GM21360 (cell line): Measurements from ENCODE around the gene SIGLEC7.
"Not testable (repeated sequence)": the region's sequence is repeated elsewhere in the genome, so short reads cannot be mapped to it uniquely, and the experiment has no call there.

Source experiments
- ATAC-seq: cut with Tn5 transposase; IDR thresholded peaks from one replicate; pipeline ENCODE4 v1.9.1; 2021; ENCODE audit warnings: mild to moderate bottlenecking, moderate library complexity; ENCODE audit not compliant: unreplicated experiment

The SIGLEC7 gene

DNA sequence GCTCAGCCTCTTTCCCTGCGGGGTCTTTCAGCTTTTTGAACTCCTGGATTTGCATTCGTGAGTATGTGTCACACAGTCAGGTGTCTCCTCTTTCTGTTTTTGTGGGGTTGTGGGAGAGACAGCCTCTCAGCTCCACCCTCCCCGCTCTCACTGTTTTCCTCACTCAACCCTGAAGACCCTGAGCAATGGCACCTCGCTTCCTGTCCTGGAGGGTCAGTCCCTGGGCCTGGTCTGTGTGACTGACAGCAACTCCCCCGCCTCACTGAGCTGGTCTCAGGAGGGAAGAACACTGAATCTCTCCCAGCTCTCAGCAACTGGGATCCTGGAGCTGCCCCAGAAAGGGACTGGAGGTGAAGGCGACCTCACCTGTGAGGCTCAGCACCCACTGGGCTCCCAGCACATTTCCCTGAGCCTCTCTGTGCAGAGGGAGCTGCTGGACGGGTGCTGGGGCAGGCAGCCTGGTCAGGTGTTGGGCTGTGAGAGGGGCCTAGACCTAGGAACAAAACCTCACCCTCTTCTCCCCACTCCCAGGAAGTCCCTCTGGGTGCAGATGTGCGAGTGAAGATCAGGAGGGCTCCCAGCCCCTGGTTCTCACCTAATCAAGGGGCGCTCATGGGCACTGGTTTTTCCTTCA, 4.2 kb upstream of the SIGLEC7 start:
- no peak for ATAC-seq

DNA sequence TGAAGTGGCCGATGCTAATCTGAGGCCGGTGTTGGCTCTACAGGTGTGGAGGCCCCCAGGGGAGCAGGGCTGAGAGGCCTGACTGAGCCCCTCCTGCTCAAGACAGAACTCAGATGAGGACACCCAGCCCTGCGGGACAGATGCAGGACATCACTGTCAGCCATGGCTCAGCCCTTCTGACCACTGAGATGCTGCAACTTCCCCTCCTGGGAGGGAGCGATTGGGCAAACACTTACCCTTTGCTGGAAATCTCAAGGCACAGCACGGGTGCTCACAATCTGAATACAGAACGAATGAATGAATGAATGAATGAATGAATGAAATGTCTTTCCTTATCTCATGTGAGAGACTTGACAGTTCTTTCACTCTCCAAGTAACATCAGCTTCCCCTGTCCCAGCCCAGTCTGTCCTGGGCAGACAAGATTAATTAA, 3.5 kb upstream of the SIGLEC7 start:
- no peak for ATAC-seq

DNA sequence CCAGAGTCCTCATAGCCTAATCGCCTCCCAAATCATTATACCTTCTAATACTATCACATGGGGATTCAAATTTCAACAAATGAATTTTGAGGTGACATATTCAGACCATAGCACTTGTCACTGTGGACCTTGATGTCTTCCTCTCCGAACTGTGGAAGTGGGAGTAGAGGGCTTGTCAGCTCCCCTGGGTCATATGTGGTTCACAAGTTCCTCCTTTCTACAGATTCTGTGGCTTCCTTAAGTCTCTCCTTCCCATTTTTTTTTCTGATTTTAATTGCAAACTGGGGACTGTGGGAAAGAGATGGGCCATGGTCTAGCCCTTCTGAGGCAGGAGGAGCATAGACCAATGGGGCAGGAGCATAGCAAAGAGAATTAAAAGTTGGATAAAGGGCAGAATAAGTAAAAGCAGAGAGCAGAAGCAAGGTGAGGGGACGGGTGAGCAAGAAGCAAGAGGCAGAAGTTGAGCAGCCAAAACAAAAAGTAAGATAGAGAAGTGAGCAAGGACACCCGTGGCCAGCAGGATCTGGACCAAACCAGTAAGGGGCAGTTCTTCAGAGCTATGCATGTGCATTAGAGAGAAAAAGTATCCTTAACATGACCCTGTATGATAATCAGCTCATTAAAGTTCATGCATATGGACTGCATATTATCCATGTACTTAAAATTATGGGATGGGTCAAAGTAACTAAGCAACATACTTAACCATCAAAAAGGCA, 2.6 kb upstream of the SIGLEC7 start:
- ATAC-seq, result no peak

- no peak for ATAC-seq
These were observed 1.7 kb upstream of the SIGLEC7 start for GRCh38 chr19:51140441-51140840.

GRCh38 chr19:51141181-51141580, 920 bp upstream of the SIGLEC7 start:
- no peak for ATAC-seq

GRCh38 chr19:51142809-51143475, 841 bp downstream of the SIGLEC7 start:
- not testable (repeated sequence) for ATAC-seq

- no peak for ATAC-seq
These were observed 1.4 kb downstream of the SIGLEC7 start for GRCh38 chr19:51143486-51143885.

DNA sequence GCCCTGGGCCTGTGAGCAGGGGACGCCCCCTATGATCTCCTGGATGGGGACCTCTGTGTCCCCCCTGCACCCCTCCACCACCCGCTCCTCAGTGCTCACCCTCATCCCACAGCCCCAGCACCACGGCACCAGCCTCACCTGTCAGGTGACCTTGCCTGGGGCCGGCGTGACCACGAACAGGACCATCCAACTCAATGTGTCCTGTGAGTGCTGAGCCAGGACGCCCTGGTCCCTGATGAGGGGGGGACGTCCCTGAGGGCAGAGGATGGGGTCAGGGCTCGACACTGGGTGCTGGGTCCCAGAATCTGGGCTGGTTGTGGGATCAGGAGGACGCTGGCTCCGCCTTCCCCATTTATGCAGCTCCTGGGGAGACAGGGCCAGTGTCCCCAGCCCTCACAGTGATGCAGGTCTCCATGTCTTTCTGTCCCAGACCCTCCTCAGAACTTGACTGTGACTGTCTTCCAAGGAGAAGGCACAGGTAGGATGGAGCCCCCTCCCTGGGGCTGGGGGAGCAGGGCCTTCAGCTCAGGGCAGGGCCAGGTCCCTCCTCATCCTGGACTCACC, 2.5 kb downstream of the SIGLEC7 start:
- no peak for ATAC-seq

- no peak for ATAC-seq
These were observed 3.9 kb downstream of the SIGLEC7 start for GRCh38 chr19:51145916-51146493.

- ATAC-seq, result no peak
These were observed 4.7 kb downstream of the SIGLEC7 start for GRCh38 chr19:51146751-51147150.

- ATAC-seq, result no peak
These were observed 5.6 kb downstream of the SIGLEC7 start for GRCh38 chr19:51147663-51148062.

DNA sequence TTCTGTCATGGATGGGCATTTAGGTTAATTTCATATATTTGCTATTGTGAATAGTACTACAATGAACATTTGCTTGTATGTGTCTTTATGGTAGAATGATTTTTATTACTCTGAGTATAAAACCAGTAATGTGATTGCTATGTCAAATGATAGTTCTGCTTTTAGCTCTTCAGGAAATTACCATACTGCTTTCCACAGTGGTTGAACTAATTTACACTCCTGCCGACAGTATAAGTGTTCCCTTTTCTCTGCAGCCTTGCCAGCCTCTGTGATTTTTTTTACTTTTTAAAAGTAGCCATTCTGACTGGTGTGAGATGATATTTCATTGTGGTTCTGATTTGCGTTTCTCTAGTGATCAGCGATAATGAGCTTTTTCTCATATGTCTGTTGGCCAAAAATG, 6.5 kb downstream of the SIGLEC7 start:
- no peak for ATAC-seq

- ATAC-seq, result no peak
These were observed 8.5 kb downstream of the SIGLEC7 start for GRCh38 chr19:51150627-51151026.

DNA sequence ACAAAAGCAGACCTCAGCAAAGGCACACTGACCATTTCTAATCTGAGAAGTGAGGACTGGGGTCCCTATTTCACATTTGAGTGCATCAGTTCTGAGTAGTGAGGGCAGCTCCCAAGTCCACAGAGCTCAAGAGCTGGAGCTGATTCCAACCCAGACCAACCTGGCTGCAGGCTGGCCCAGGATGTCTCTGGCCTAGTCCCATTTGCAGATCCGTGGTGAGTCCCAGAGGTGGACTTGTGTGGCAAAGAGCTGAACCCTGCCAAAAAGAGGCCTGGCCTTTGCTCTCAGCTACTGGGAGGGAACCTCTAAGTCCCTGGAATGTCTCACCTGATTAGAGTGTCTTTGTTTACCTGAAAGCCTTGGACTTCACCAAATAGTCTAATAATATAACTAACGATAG, 14.6 kb downstream of the SIGLEC7 start:
- ATAC-seq, result no peak

GRCh38 chr19:51157265-51157664, 15.2 kb downstream of the SIGLEC7 start:
- ATAC-seq, result no peak

- no peak for ATAC-seq
These were observed 16.5 kb downstream of the SIGLEC7 start for GRCh38 chr19:51158474-51159129.

DNA sequence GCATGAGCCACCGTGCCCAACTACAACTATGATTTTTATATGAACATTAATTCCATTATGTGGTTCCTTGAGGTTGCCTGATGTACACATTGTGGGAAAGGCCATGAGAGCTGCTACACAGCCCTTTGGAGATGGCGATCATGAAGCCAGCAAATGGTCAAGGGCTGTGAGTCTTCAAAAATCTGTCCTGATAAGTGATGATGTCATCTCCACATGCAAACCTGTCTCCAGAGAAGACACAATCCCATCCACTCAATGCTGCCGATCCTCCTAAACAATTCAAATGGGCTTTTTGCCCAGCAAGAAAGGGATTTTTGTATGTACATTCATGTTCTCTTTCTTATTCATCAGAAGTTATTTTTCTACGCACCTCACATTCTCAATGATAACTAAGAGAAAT, 17.6 kb downstream of the SIGLEC7 start:
- ATAC-seq, result no peak

DNA sequence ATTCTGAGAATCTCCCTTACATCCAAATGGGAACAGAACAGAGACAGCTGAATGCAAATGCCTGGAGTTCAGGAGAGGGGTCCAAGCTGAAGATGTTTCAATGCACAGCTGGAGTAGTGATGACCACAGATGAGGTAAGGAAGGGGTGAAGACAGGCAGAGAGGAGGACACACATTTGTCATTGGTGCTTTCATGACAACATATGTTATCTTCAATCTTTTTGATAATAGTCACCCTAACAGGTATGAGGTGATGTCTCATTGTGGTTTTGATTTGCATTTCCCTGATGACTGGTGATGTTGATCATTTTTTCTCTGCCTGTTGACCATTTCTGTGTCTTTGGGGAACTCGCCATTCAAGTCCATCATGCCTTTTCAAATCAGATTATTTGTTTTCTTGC, 19.2 kb downstream of the SIGLEC7 start:
- no peak for ATAC-seq

DNA sequence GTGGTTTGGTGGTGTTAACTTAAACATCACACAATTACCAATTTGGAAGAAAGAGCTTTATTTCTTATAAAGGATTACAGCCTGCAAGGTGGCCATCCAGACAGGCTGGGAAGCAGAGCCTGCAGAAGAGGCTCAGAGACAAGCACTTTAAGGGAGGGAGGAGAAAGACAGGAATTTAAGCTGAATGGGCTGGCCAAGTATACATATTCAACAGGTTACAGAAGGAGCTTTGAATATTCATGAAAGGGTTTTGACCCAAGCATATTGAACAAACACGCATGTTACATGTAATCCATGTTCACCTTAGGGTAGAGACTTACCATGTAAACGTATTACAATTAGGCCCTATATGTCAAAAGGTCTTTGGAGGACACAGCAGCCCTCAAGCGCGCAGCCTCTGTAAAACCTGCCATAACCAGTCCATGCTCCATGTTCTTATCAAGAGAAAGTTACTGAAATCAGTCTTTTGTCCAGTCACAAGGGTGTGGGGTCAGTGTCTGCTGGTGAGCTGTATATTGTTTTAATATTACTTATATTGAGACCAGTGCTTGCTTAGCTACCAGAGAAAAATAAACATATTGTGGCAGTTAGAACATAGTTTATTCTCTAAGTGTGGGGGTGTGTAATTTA, 19.9 kb downstream of the SIGLEC7 start:
- ATAC-seq, result no peak

GRCh38 chr19:51163257-51163656, 21.2 kb downstream of the SIGLEC7 start:
- ATAC-seq, result no peak
